Activated CD4-positive, alpha-beta T cell treated with anti-CD3 and anti-CD28 coated beads for 36 hours (primary cell): ENCODE measurements around the gene ABCC1. TPM values are rescaled to one million over a fixed set of nuclear protein-coding genes. Genes with fewer than 3 reads are reported as not detected.

Source experiments
- ATAC-seq: fragments of 200-7000 bp; cut with Tn5 transposase; one replicate; pipeline ENCODE4 v1.10.0; 2021; ENCODE audit warnings: mild to moderate bottlenecking, moderate library complexity
- CTCF ChIA-PET: fragments of 350-600 bp; sonication (Branson Sonifier 250); formaldehyde crosslinking; loops from one replicate; lab custom pipeline; 2021; ENCODE audit warnings: antibody characterized with exemption; lab: Charles Lee
- POLR2A ChIA-PET: fragments of 350-600 bp; sonication (Branson Sonifier 250); formaldehyde crosslinking; loops from one replicate; lab custom pipeline; 2021; ENCODE audit warnings: antibody characterized with exemption, inconsistent platforms; lab: Charles Lee
- DNase-seq: peaks from one replicate; pipeline ENCODE4 v3.0.0-alpha.2; 2020
- H3K27ac Mint-ChIP-seq: one replicate; pipeline ENCODE4 v1.8.0; 2021; ENCODE audit warnings: mixed read lengths
- H3K27me3 Mint-ChIP-seq: one replicate; pipeline ENCODE4 v1.8.0; 2021; ENCODE audit warnings: mixed read lengths
- H3K36me3 Mint-ChIP-seq: one replicate; pipeline ENCODE4 v1.8.0; 2021; ENCODE audit warnings: low read depth, mixed read lengths
- H3K4me1 Mint-ChIP-seq: one replicate; pipeline ENCODE4 v1.8.0; 2021; ENCODE audit warnings: mixed read lengths
- H3K4me3 Mint-ChIP-seq: one replicate; pipeline ENCODE4 v1.8.0; 2021; ENCODE audit warnings: mild to moderate bottlenecking, moderate library complexity, mixed read lengths
- H3K9me3 Mint-ChIP-seq: one replicate; pipeline ENCODE4 v1.8.0; 2021; ENCODE audit warnings: low read depth, mixed read lengths
- intact Hi-C, 2 experiments: fragments of 100-400 bp; cut with DNase I in 1 of 2; cut with micrococcal nuclease in 1 of 2; formaldehyde crosslinking; loops; one replicate each; pipeline versions ENCODE4 v1.14.2 to v1.15.1; 2022 to 2024; cut with DNase I, micrococcal nuclease
- total RNA-seq, 2 experiments: library from RNA; stranded (reverse); gene quantifications; one replicate each; pipeline ENCODE4 v1.2.3, GENCODE V29; 2021

Gene ABCC1
- total RNA-seq, 2 experiments from 2014 or later, result 57.8 to 65.1 TPM

DNA sequence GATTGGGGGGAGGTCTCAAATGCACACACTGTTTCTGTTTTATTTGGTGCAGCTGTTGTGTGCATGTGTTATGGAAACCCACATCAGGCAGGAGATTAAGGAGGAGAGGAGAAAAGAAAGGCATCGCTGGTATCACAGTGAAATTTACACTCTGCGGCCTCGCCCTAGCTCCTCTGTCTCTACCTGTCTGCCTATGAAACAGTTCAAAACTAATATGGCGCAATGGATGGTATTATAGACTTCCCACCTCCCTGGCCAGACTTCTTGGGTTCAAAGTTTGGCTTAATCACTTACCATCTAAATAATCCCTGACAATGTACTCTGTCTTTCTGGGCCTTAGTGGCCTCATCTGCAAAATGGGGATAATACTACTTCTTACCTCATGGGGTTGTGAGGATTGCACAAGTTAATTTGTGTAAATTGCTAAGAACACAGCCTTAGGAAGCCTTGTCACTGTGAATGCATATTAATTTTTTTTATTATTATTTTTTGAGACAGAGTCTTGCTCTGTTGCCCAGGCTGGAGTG is 1.4 kb upstream of the ABCC1 start:
- Mint-ChIP-seq H3K27ac (no peak overlapping the region), H3K36me3 (peaks cover 17% of the 10 kb centered on the region), H3K4me3 (no peak overlapping the region), H3K27me3 (no peaks in the 10 kb centered on the region), H3K4me1 (peaks cover 40% of the 10 kb centered on the region), H3K9me3 (no peaks in the 10 kb centered on the region)
- ChIA-PET CTCF (no interaction called here), POLR2A (no interaction called here)
- intact Hi-C loops, result loop anchor here in 1 of 2 experiments (2.0 kb wide), 1 partner anchor 59 kb away; the partner anchor contains the start of gene CEP20
- ATAC-seq (no peak), DNase-seq (no peak)

DNA sequence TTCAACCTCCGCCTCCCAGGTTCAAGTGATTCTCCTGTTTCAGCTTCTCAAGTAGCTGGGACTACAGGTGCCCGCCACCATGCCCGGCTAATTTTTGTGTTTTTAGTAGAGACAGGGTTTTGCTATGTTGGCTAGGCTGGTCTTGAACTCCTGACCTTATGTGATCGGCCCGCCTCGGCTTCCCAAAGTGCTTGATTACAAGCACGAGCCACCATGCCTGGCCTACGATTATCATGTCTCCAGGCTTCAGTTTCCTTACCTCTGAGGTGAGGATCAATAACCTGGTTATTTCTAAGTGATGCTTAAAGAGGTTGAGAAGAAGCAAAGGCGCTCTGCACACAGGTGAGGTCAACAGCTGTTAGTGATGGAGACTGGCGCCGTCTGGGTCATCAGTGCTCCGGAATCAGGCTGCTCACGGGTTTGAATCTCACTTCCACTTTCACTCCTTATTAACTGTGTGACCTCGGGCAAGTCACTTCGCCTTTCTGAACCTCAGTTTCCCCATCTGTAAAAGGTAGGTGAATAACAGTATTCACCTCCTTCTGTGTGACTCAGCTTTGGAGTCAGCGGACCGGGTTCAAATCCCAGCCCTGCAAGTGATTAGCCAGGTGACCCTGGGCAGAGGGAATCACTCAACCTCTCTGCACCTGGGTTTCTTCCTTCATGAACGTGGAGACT is 745 bp upstream of the ABCC1 start:
- H3K4me3 Mint-ChIP-seq, result peak overlapping the region; percentile 74
- CTCF ChIA-PET, result no interaction called here
- DNase-seq (peak; percentile 41), ATAC-seq (peak; percentile 14)
- peak overlapping the region; percentile 78 for H3K27ac Mint-ChIP-seq
- peaks cover 46% of the 10 kb centered on the region for H3K4me1 Mint-ChIP-seq
- H3K27me3 Mint-ChIP-seq, result no peaks in the 10 kb centered on the region
- POLR2A ChIA-PET, result no interaction called here
- intact Hi-C loops, result loop anchor here (1.0 to 2.0 kb wide), 3 partner anchors 13 to 60 kb away; partner anchors contain the start of gene CEP20 (in 2 of the 2)
- peaks cover 22% of the 10 kb centered on the region for H3K36me3 Mint-ChIP-seq
- H3K9me3 Mint-ChIP-seq, result no peaks in the 10 kb centered on the region

DNA sequence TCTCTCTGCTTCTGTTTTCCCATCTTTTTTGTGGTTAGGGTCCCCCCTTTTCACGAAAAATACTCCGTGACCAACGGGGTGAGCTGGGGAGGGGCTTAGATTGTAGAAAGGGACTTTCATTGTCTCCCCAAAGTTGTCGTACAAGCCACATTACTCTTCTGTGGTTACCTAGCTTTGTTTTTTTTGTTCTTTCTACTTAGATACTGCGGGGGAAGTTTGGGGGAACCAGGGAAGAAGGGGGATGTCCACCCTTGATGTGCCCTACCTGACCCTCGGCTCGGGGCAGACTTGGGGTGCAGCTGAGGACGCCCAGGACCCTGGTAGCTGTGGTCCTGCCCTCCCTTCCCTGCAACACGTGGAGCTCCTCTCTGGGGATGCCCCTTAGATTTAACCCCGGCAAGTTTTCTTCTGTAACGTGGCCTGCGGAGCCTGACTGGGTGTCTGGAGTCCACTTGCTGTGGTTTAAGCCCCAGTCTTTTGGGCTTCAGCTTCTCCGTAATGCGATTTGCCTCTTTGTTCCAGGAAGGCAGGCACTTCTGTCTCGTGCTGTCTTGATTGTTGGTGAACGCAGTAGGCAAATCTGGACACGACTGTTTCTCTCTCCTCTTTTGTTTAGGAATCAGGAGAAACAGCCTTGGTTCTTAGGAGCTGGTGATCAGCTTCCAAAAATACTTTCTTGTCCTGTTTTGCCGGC is 892 bp downstream of the ABCC1 start:
- Mint-ChIP-seq H3K4me3 (peak overlapping the region; percentile 95), H3K4me1 (peaks cover 56% of the 10 kb centered on the region), H3K27ac (peak overlapping the region; percentile 100), H3K27me3 (no peaks in the 10 kb centered on the region), H3K9me3 (no peaks in the 10 kb centered on the region), H3K36me3 (peaks cover 35% of the 10 kb centered on the region)
- DNase-seq, result peak; percentile 60
- CTCF ChIA-PET, result no interaction called here
- POLR2A ChIA-PET, result interaction anchor here (0.6 to 1.5 kb wide), 5 partner anchors 10 to 1316 kb away, joined by 3 to 9 read pairs (median 5); partner anchors contain the start of gene CEP20
- intact Hi-C loops, result loop anchor here (1.0 to 10.0 kb wide), 3 partner anchors 11 to 1316 kb away; partner anchors contain the start of genes BFAR (in 1 of the 2) and PARN (in 1 of the 2)
- ATAC-seq, result peak; percentile 50

- ChIA-PET POLR2A (interaction anchor here (0.7 to 1.5 kb wide), 4 partner anchors 9 to 79 kb away, joined by 4 to 16 read pairs (median 6); partner anchors contain the start of gene CEP20), CTCF (interaction anchor here (1.4 kb wide), 1 partner anchor 62 kb away, joined by 3 read pairs; the partner anchor contains the start of gene CEP20)
- no peaks in the 10 kb centered on the region for H3K27me3 Mint-ChIP-seq
- peaks cover 57% of the 10 kb centered on the region for H3K4me1 Mint-ChIP-seq
- intact Hi-C loops, result loop anchor here (1.0 to 10.0 kb wide), 3 partner anchors 10 to 1316 kb away; partner anchors contain the start of genes BFAR (in 1 of the 2) and PARN (in 1 of the 2)
- DNase-seq (no peak), ATAC-seq (no peak)
- H3K4me3 Mint-ChIP-seq, result peak overlapping the region; percentile 95
- H3K36me3 Mint-ChIP-seq, result peaks cover 40% of the 10 kb centered on the region
- H3K27ac Mint-ChIP-seq, result peak overlapping the region; percentile 100
- no peaks in the 10 kb centered on the region for H3K9me3 Mint-ChIP-seq
Observed at GRCh38 chr16:15950869-15951268, 1.5 kb downstream of the ABCC1 start.

- POLR2A ChIA-PET, result interaction anchor here (0.7 kb wide), 1 partner anchor 212 kb away, joined by 3 read pairs; no protein-coding TSS in a partner anchor
- H3K27me3 Mint-ChIP-seq, result no peaks in the 10 kb centered on the region
- intact Hi-C loops, result loop anchor here in 1 of 2 experiments (10.0 kb wide), 1 partner anchor 1317 kb away; the partner anchor contains the start of genes BFAR and PARN
- no peaks in the 10 kb centered on the region for H3K9me3 Mint-ChIP-seq
- peaks cover 44% of the 10 kb centered on the region for H3K36me3 Mint-ChIP-seq
- peaks cover 58% of the 10 kb centered on the region for H3K4me1 Mint-ChIP-seq
- peak overlapping the region; percentile 85 for H3K27ac Mint-ChIP-seq
- H3K4me3 Mint-ChIP-seq, result peak overlapping the region; percentile 95
- DNase-seq (no peak), ATAC-seq (no peak)
- CTCF ChIA-PET, result interaction anchor here (1.3 to 1.4 kb wide), 2 partner anchors 8 to 63 kb away, joined by 3 to 5 read pairs; partner anchors contain the start of gene CEP20
Observed at GRCh38 chr16:15951852-15952251, 2.4 kb downstream of the ABCC1 start.

GRCh38 chr16:15952265-15952711 is 2.9 kb downstream of the ABCC1 start:
- ChIA-PET POLR2A (no interaction called here), CTCF (interaction anchor here (0.6 to 1.4 kb wide), 3 partner anchors 8 to 71 kb away, joined by 3 to 5 read pairs (median 4); partner anchors contain the start of gene CEP20)
- no peaks in the 10 kb centered on the region for H3K9me3 Mint-ChIP-seq
- peak overlapping the region; percentile 85 for H3K27ac Mint-ChIP-seq
- H3K27me3 Mint-ChIP-seq, result no peaks in the 10 kb centered on the region
- H3K4me3 Mint-ChIP-seq, result peak overlapping the region; percentile 95
- intact Hi-C loops, result loop anchor here in 1 of 2 experiments (10.0 kb wide), 1 partner anchor 1317 kb away; the partner anchor contains the start of genes BFAR and PARN
- ATAC-seq (no peak), DNase-seq (peak; percentile 48)
- peaks cover 58% of the 10 kb centered on the region for H3K4me1 Mint-ChIP-seq
- peaks cover 44% of the 10 kb centered on the region for H3K36me3 Mint-ChIP-seq

GRCh38 chr16:15953477-15953876 is 4.1 kb downstream of the ABCC1 start:
- ATAC-seq, result no peak
- no peaks in the 10 kb centered on the region for H3K9me3 Mint-ChIP-seq
- peaks cover 66% of the 10 kb centered on the region for H3K4me1 Mint-ChIP-seq
- CTCF ChIA-PET, result no interaction called here
- no peak for DNase-seq
- peak overlapping the region; percentile 9 for H3K27ac Mint-ChIP-seq
- POLR2A ChIA-PET, result no interaction called here
- H3K36me3 Mint-ChIP-seq, result peaks cover 44% of the 10 kb centered on the region
- no peaks in the 10 kb centered on the region for H3K27me3 Mint-ChIP-seq
- intact Hi-C loops, result loop anchor here in 1 of 2 experiments (10.0 kb wide), 1 partner anchor 1319 kb away; the partner anchor contains the start of genes BFAR and PARN
- no peak overlapping the region for H3K4me3 Mint-ChIP-seq

DNA sequence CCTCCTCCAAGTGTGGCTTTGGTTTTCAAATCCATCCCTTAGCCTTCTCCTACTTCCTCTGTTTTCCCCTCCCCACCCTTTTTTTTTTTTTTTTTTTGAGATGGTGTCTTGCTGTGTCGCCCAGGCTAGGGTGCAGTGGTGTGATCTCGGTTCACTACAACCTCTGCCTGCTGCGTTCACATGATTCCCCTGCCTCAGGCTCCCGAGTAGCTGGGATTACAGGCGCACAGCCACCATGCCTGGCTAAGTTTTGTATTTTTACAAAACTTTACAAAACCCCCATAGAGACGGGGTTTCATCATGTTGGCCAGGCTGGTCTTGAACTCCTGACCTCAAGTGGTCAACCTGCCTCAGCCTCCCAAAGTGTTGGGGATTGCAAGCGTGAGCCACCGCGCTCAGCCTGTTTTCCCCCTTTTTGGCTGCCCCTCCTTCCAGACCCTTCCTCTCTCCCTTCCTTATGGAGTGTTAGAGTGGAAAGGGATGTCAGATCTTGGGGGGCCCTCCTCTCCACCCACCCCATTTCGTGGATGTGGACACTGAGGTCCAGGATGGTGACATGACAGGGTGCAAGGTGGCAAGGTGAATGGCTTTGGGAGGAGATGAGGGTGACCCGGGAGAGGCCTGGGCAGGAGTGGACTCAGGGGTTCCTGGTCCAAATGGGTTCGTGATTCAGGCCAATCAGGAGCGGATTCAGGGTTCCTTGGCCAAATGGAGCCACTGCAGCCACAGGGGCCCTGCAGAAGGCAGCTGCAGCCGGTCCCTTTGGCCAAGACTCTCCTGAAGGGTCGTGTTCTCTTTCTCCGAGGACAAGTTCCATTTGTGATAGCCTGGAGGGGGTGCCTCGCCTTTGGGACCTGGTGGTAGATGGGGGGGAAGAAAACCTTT is 4.8 kb downstream of the ABCC1 start:
- Mint-ChIP-seq H3K4me1 (peaks cover 67% of the 10 kb centered on the region), H3K27me3 (no peaks in the 10 kb centered on the region), H3K36me3 (peaks cover 50% of the 10 kb centered on the region), H3K27ac (peak overlapping the region; percentile 69), H3K9me3 (no peaks in the 10 kb centered on the region), H3K4me3 (no peak overlapping the region)
- ChIA-PET CTCF (no interaction called here), POLR2A (interaction anchor here (0.7 kb wide), 1 partner anchor 65 kb away, joined by 3 read pairs; the partner anchor contains the start of gene CEP20)
- DNase-seq (no peak), ATAC-seq (no peak)
- intact Hi-C loops, result loop anchor here in 1 of 2 experiments (10.0 kb wide), 1 partner anchor 1319 kb away; the partner anchor contains the start of genes BFAR and PARN

DNA sequence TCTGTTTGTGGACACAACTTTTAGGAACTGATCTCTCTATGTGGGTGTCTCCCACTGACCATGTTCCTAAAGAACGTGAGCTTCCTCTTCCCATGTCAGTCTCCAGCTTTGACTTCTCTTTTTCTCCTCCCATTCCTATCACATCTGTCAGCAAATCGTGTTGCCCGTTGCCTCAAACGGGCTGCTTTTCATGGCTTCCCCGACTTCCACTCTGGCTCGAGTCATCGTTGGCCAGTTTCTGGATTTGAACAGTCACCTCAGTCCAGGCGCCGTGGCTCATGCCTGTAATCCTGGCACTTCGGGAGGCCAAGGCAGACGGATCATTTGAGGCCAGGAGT is 5.4 kb downstream of the ABCC1 start:
- intact Hi-C loops, result loop anchor here in 1 of 2 experiments (10.0 kb wide), 1 partner anchor 1320 kb away; the partner anchor contains the start of genes BFAR and PARN
- no peak for ATAC-seq
- Mint-ChIP-seq H3K4me1 (peaks cover 73% of the 10 kb centered on the region), H3K4me3 (no peak overlapping the region), H3K36me3 (peaks cover 50% of the 10 kb centered on the region), H3K27me3 (no peaks in the 10 kb centered on the region), H3K27ac (peak overlapping the region; percentile 69), H3K9me3 (no peaks in the 10 kb centered on the region)
- DNase-seq, result no peak
- ChIA-PET CTCF (no interaction called here), POLR2A (interaction anchor here (0.7 kb wide), 1 partner anchor 66 kb away, joined by 3 read pairs; the partner anchor contains the start of gene CEP20)

GRCh38 chr16:15955425-15955824 is 6.0 kb downstream of the ABCC1 start:
- peaks cover 52% of the 10 kb centered on the region for H3K36me3 Mint-ChIP-seq
- no peak overlapping the region for H3K4me3 Mint-ChIP-seq
- peaks cover 80% of the 10 kb centered on the region for H3K4me1 Mint-ChIP-seq
- DNase-seq (no peak), ATAC-seq (no peak)
- no peaks in the 10 kb centered on the region for H3K9me3 Mint-ChIP-seq
- ChIA-PET CTCF (no interaction called here), POLR2A (no interaction called here)
- peak overlapping the region; percentile 75 for H3K27ac Mint-ChIP-seq
- H3K27me3 Mint-ChIP-seq, result no peaks in the 10 kb centered on the region
- intact Hi-C loops, result loop anchor here in 1 of 2 experiments (10.0 kb wide), 1 partner anchor 1321 kb away; the partner anchor contains the start of genes BFAR and PARN
